Effector memory CD4-positive, alpha-beta T cell (primary cell): ENCODE data around the gene CPNE9.
A peak's percentile ranks its signal among the peaks of the same experiment; 100 is the strongest.

Experiments used
- DNase-seq, 3 donors: peaks; one replicate each; pipeline ENCODE4 v3.0.0-alpha.2; 2020
- H3K27ac ChIP-seq: 2 replicates; pipeline ENCODE4 v1.7.0; 2013; ENCODE audit warnings: mild to moderate bottlenecking, low read length, moderate library complexity; ENCODE audit not compliant: insufficient read depth, poor library complexity, severe bottlenecking
- H3K27me3 ChIP-seq: replicated peaks from 2 replicates; pipeline ENCODE4 v1.7.0; 2013; ENCODE audit warnings: mild to moderate bottlenecking, low read length; ENCODE audit not compliant: insufficient read depth, control insufficient read depth, poor library complexity, severe bottlenecking
- H3K36me3 ChIP-seq: 2 replicates; pipeline ENCODE4 v1.7.0; 2013; ENCODE audit warnings: mild to moderate bottlenecking, low read length, moderate library complexity; ENCODE audit not compliant: control insufficient read depth, insufficient read depth
- H3K4me1 ChIP-seq: 2 replicates; pipeline ENCODE4 v1.7.0; 2013; ENCODE audit warnings: low read length, mild to moderate bottlenecking; ENCODE audit not compliant: control insufficient read depth, insufficient read depth, poor library complexity, severe bottlenecking
- H3K4me3 ChIP-seq: 2 replicates; pipeline ENCODE4 v1.7.0; 2013; ENCODE audit warnings: low read length, low read depth, mild to moderate bottlenecking; ENCODE audit not compliant: insufficient read depth, poor library complexity, severe bottlenecking
- H3K9me3 ChIP-seq: 2 replicates; pipeline ENCODE4 v1.7.0; 2013; ENCODE audit warnings: mild to moderate bottlenecking, low read length, moderate library complexity; ENCODE audit not compliant: control insufficient read depth
- total RNA-seq, 3 donors: gene quantifications; one replicate each; lab custom pipeline; 2026; lab: John Stamatoyannopoulos, UW

The CPNE9 gene
- total RNA-seq: 0.69 to 1.3 (median 0.97) reads per million in 3 donors

DNA sequence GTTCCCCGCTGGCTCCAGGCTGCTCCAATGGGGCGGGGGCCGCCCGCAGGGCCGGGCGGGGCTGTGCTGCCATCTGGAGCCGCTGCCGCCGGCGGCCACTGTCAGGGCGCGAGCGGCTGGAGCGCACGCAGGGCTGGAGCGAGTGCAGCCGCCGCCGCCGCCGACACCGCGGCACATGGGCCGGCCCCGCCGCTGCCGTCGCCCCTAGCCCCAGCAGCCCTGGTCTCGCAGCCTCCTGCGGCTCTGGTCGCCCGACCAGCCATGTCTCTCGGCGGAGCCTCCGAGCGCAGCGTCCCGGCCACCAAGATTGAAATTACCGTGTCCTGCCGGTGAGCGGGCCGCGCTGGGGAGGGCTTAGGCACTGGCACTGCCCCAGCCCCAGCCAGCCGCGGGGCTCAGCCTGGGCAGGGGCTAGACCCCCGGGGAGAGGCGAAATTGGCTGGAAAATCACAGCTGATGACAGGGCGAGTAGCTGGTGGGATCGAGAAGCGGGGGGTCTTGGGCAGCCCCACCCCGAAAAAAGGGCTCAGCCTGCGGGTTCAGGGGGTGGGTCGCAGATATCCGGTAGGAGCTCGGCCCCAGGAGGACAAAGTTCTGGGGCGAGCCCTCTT is at the start of gene CPNE9:
TSS of gene CPNE9 (plus strand) at position 98 of the 611 bp plus-strand sequence. CDS start at position 262, 164 bp downstream.
- Histone ChIP-seq H3K4me3 (peak within 1 kb of the TSS; percentile 42), H3K9me3 (no peaks in the 10 kb centered on the region), H3K27me3 (peaks cover 9% of the 10 kb centered on the region), H3K36me3 (peaks cover 4% of the 10 kb centered on the region), H3K27ac (no peak within 1 kb of the TSS), H3K4me1 (peaks cover 14% of the 10 kb centered on the region)
- DNase-seq: no peak

GRCh38 chr3:9659849-9660248 is 43.8 kb upstream of the CPNE9 start:
- H3K36me3 ChIP-seq: peaks cover 73% of the 10 kb centered on the region
- no peaks in the 10 kb centered on the region for H3K4me1 ChIP-seq
- no peak for DNase-seq
- no peak overlapping the region for H3K27ac ChIP-seq
- H3K4me3 ChIP-seq: no peak overlapping the region
- no peaks in the 10 kb centered on the region for H3K27me3 ChIP-seq
- no peaks in the 10 kb centered on the region for H3K9me3 ChIP-seq

DNA sequence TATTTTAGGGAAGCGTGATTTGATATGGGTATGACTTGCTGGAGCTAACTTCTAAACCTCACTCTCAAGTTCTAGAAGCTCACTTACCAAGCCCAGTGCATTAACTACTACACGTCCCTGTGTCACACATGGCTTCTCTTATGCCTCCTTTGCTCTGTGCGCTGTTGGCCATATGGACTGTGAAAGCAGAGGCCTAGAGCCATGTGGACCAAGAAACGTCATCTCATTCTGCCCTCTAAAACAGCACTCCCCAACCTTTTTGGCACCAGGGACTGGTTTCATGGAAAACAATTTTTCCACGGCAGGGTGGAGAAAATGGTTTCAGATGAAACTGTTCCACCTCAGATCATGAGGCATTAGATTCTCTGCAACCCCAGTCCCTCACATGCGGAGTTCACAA is 42.7 kb upstream of the CPNE9 start:
- Histone ChIP-seq H3K27me3 (no peaks in the 10 kb centered on the region), H3K27ac (no peak overlapping the region), H3K4me1 (no peaks in the 10 kb centered on the region), H3K36me3 (peaks cover 74% of the 10 kb centered on the region), H3K9me3 (no peaks in the 10 kb centered on the region), H3K4me3 (no peak overlapping the region)
- DNase-seq: no peak

DNA sequence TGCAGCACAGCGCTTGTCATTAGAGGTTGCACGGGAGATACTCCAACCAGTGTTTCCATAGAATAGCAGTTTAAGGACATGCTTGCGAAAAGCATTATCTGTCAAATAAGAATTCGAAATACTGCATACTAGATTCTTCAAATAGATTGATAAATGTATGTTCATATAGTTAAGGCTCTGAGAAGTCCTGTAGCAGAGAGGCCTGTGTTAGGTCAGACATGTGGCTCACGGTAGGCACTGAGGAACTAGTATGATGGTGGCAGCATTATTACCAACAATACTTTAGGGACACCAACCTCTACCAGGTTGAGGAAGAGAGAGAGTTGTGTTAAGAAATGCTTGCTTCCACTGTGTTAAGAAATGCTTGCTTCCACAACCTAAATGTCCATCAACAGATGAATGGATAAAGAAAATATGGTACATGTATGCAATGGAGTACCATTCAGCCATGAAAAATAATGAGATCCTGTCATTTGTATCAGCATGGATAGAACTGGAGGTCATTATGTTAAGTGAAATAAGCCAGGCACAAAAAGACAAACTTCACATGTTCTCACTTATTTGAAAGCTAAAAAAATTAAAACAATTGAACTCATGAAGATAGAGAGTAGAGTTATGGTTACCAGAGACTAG is 39.4 kb upstream of the CPNE9 start:
- H3K4me3 ChIP-seq: no peak overlapping the region
- H3K4me1 ChIP-seq: no peaks in the 10 kb centered on the region
- H3K9me3 ChIP-seq: no peaks in the 10 kb centered on the region
- peaks cover 81% of the 10 kb centered on the region for H3K36me3 ChIP-seq
- H3K27me3 ChIP-seq: no peaks in the 10 kb centered on the region
- no peak overlapping the region for H3K27ac ChIP-seq
- no peak for DNase-seq

DNA sequence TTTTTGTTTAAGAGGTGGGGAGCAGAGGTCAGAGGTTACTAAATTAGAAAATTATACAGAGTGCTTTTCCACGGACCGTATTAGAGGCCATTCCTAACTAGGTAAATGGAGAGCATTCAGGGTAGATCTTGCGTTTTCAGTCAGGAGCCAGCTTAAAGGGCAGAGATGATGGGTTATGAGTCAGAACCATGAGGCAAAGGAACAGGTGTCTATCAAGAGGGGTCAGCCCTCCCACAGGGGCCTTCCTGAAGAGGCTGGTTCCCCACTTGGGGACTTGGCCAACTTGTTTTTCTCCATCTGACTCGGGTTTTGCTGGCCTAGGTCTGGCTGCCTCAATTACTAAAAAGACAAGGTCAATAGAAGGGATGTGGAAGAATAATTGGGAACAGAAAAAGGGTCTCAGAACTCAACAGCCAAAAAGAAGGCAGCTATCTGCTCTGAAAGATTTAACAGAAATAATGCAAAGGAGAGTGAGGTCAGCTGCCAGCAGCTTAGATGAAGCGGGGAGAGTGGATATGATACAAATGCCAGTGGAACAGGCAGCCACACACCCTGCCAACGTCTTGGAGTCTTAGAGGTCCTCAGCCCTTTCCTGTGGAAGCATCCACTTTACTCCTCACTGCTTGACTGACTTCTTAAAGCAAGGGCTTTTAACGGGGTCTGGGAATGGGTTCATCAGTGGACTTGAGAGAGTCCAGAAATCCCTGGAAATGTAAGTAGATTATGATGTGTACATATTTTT is 36.8 kb upstream of the CPNE9 start:
- no peaks in the 10 kb centered on the region for H3K9me3 ChIP-seq
- H3K27me3 ChIP-seq: no peaks in the 10 kb centered on the region
- no peaks in the 10 kb centered on the region for H3K4me1 ChIP-seq
- H3K4me3 ChIP-seq: no peak overlapping the region
- H3K36me3 ChIP-seq: peaks cover 92% of the 10 kb centered on the region
- H3K27ac ChIP-seq: no peak overlapping the region
- DNase-seq: no peak

DNA sequence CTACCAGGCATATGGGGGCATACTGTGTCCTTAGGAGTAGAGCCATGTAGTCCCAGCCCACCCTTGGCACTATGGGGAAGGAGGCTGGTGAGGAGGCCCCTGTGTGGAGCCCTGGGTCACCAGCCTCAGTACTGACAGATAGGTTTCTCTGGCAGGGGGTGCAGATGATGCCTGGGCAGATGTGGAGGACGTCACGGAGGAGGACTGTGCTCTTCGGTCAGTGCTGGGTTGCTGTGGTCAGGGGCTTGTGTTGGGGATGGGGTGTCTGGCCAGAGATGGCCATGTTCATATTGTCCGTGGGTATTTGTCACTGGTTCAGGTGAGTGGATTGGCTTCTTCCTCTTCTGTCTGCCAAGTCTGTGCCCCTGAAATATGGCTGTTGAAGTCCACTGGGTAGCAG is 34.4 kb upstream of the CPNE9 start:
- peaks cover 96% of the 10 kb centered on the region for H3K36me3 ChIP-seq

DNA sequence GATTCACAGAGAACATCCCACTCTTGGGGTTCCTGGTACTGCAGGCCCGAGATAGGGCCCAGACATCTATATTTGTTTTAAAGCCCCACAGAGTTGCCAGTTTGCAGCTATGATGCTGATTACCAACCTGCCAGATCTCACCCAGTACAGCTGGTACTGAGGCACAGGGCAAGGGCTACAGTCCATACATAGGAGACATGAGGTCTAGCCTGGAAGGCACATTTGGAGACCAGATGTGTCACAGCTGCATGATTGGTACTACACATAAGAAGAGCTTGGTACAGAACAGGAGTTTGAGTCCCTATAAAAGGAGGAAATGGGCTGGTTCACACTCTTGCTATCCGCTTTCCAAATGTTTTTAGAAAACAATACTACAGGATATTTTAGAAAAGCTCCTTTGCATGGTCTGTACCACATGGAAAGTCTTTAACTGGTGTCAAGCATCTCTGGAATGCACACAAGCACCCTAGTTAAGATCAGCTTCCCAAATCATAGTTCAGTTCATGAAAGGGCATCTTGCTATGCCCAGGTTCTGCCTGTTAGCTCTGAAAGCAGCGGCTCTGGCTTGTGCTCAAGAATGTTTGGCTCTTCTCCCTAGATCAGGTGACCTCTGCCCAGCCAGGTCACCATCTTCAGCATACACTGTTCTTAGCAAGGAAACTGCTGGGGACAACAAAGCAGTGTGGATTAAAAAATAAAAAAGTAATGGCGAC is 33.8 kb upstream of the CPNE9 start:
- no peaks in the 10 kb centered on the region for H3K4me1 ChIP-seq
- no peaks in the 10 kb centered on the region for H3K9me3 ChIP-seq
- H3K36me3 ChIP-seq: peaks cover 92% of the 10 kb centered on the region
- no peaks in the 10 kb centered on the region for H3K27me3 ChIP-seq
- H3K4me3 ChIP-seq: no peak overlapping the region
- DNase-seq: no peak
- no peak overlapping the region for H3K27ac ChIP-seq

More for the DNA sequence above, 34.4 kb upstream of the CPNE9 start:
- Histone ChIP-seq H3K27ac (no peak overlapping the region), H3K4me1 (no peaks in the 10 kb centered on the region), H3K9me3 (no peaks in the 10 kb centered on the region), H3K27me3 (no peaks in the 10 kb centered on the region), H3K4me3 (no peak overlapping the region)
- no peak for DNase-seq

DNA sequence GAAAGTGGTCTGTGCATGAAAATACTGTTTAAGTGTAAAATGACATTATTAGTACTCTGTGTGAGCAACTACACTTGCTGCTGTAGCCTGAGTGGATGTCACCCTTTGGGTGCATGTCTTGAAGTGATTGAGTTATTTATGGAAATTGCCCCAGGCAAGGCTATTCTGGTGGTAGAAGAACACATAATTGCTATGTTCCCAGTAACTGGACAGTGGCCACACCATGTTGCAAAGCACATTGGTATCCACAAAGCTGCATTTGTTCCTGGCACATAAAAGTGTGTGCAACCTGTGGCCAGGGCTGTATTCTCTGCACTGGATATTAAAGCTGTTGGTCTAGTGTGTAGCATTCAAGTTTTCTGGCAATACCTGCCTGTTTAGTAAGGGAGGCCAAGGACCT is 30.6 kb upstream of the CPNE9 start:
- no peaks in the 10 kb centered on the region for H3K4me1 ChIP-seq
- H3K27me3 ChIP-seq: no peaks in the 10 kb centered on the region
- peaks cover 92% of the 10 kb centered on the region for H3K36me3 ChIP-seq
- DNase-seq: no peak
- H3K4me3 ChIP-seq: no peak overlapping the region
- no peak overlapping the region for H3K27ac ChIP-seq
- H3K9me3 ChIP-seq: no peaks in the 10 kb centered on the region

GRCh38 chr3:9673752-9674151 is 29.9 kb upstream of the CPNE9 start:
- Histone ChIP-seq H3K4me3 (no peak overlapping the region), H3K27ac (no peak overlapping the region), H3K36me3 (peaks cover 92% of the 10 kb centered on the region), H3K27me3 (no peaks in the 10 kb centered on the region), H3K9me3 (no peaks in the 10 kb centered on the region), H3K4me1 (no peaks in the 10 kb centered on the region)
- DNase-seq: no peak
